Adrenal gland (tissue), 5 donors: Measurements from ENCODE around the gene ITFG1.

Experiments used
- CTCF ChIP-seq, 6 experiments: fragments of 450-650 bp in 4 of 6; fragments of 200-600 bp in 2 of 6; sonication (generic) in 1 of 6; IDR thresholded peaks; 1 replicate in 5 of 6; 2 replicates in 1 of 6; pipeline versions ENCODE4 v1.5.1 to v1.8.0; 2016 to 2021; ENCODE audit warnings: antibody characterized with exemption in 6 of 6, mild to moderate bottlenecking in 2 of 6, moderate library complexity in 1 of 6
- POLR2A ChIP-seq, 2 donors: fragments of 450-650 bp; IDR thresholded peaks; one replicate each; pipeline ENCODE4 v1.6.1; 2017; ENCODE audit warnings: antibody characterized with exemption in 2 of 2, mild to moderate bottlenecking in 2 of 2, moderate library complexity in 1 of 2
- donor health status: DM: no; HTN: no; CAD: no.

GRCh38 chr16:47426806-47427205 lies 34.1 kb downstream of the ITFG1 start:
- TF ChIP-seq CTCF (IDR thresholded peaks at IDR 0.05) (no peak), POLR2A (IDR thresholded peaks at IDR 0.05) (no peak)
